IPS DF 4.7 (cell line): ENCODE measurements around the gene ZRANB3.
"Not testable (repeated sequence)": the region's sequence is repeated elsewhere in the genome, so short reads cannot be mapped to it uniquely, and the experiment has no call there.

Experiments used
- DNase-seq: peaks from one replicate; pipeline ENCODE4 v3.0.0-alpha.2; 2013; ENCODE audit warnings: low spot score; ENCODE audit errors: extremely low read depth

Gene ZRANB3

GRCh38 chr2:135530313-135531230, at the start of gene ZRANB3:
Gene ZRANB3, minus strand, starts transcription at chr2:135531218.
- peak; percentile 96 for DNase-seq

- DNase-seq: no peak
Observed at GRCh38 chr2:135573620-135574019, 42.6 kb upstream of the ZRANB3 start.

GRCh38 chr2:135570884-135571283, 39.9 kb upstream of the ZRANB3 start:
- no peak for DNase-seq

- DNase-seq: no peak
Observed at GRCh38 chr2:135563793-135564192, 32.8 kb upstream of the ZRANB3 start.

GRCh38 chr2:135561925-135562324, 30.9 kb upstream of the ZRANB3 start:
- no peak for DNase-seq

- DNase-seq: no peak
Observed at GRCh38 chr2:135557530-135557929, 26.5 kb upstream of the ZRANB3 start.

GRCh38 chr2:135555311-135555710, 24.3 kb upstream of the ZRANB3 start:
- DNase-seq: no peak

GRCh38 chr2:135552887-135553286, 21.9 kb upstream of the ZRANB3 start:
- DNase-seq: no peak

- DNase-seq: no peak
Observed at GRCh38 chr2:135551356-135551755, 20.3 kb upstream of the ZRANB3 start.

- no peak for DNase-seq
Observed at GRCh38 chr2:135547311-135547710, 16.3 kb upstream of the ZRANB3 start.

- no peak for DNase-seq
Observed at GRCh38 chr2:135546436-135546835, 15.4 kb upstream of the ZRANB3 start.

GRCh38 chr2:135533545-135533944, 2.5 kb upstream of the ZRANB3 start:
- not testable (repeated sequence) for DNase-seq

- DNase-seq: no peak
Observed at GRCh38 chr2:135532581-135532980, 1.6 kb upstream of the ZRANB3 start.

- DNase-seq: peak; percentile 99
Observed at GRCh38 chr2:135531231-135532197, 496 bp upstream of the ZRANB3 start, which contains the start of gene R3HDM1. Gene R3HDM1, plus strand, starts transcription at chr2:135531484. Its CDS starts 73,362 bp downstream, at chr2:135604846.

GRCh38 chr2:135528006-135528405, 3.0 kb downstream of the ZRANB3 start:
- DNase-seq: no peak

- no peak for DNase-seq
Observed at GRCh38 chr2:135525786-135526185, 5.2 kb downstream of the ZRANB3 start.

- DNase-seq: no peak
Observed at GRCh38 chr2:135512099-135512498, 18.9 kb downstream of the ZRANB3 start.

- no peak for DNase-seq
Observed at GRCh38 chr2:135510577-135510976, 20.4 kb downstream of the ZRANB3 start.

- no peak for DNase-seq
Observed at GRCh38 chr2:135504811-135505210, 26.2 kb downstream of the ZRANB3 start.

GRCh38 chr2:135498588-135498987, 32.4 kb downstream of the ZRANB3 start:
- DNase-seq: not testable (repeated sequence)

- DNase-seq: no peak
Observed at GRCh38 chr2:135494917-135495316, 36.1 kb downstream of the ZRANB3 start.

GRCh38 chr2:135494503-135494902, 36.5 kb downstream of the ZRANB3 start:
- DNase-seq: no peak
